Ovary (tissue), 9 donors: ENCODE results near the gene RAB6B. TPM values are rescaled to one million over a fixed set of nuclear protein-coding genes. Genes with fewer than 3 reads are reported as not detected.

ENCODE experiments used
- DNase-seq, 5 donors: peaks; one replicate each; pipeline ENCODE4 v3.0.0-alpha.2; 2019 to 2020
- H3K27ac ChIP-seq, 2 donors: fragments of 200-600 bp; one replicate each; pipeline versions ENCODE4 v1.5.1 to v1.8.0; 2019 to 2022
- H3K27me3 ChIP-seq: fragments of 200-600 bp; one replicate; pipeline ENCODE4 v1.8.0; 2022
- H3K36me3 ChIP-seq: fragments of 200-600 bp; sonication (generic); one replicate; pipeline ENCODE4 v1.5.1; 2019
- H3K4me1 ChIP-seq: one replicate; pipeline ENCODE4 v1.8.1; 2013; ENCODE audit warnings: mild to moderate bottlenecking, moderate library complexity; ENCODE audit not compliant: insufficient read depth
- H3K4me3 ChIP-seq: fragments of 200-600 bp; sonication (generic); one replicate; pipeline ENCODE4 v1.5.1; 2017
- H3K9me3 ChIP-seq, 2 donors: fragments of 200-600 bp in 1 of 2; sonication (generic) in 1 of 2; one replicate each; pipeline versions ENCODE4 v1.5.1 to v1.8.1; 2013 to 2019; ENCODE audit warnings: mild to moderate bottlenecking in 1 of 2, moderate library complexity in 1 of 2
- EP300 ChIP-seq: sonication (generic); formaldehyde crosslinking; IDR thresholded peaks from one replicate; pipeline ENCODE4 v1.6.1; 2017; ENCODE audit warnings: antibody characterized with exemption
- POLR2A ChIP-seq: fragments of 450-650 bp; IDR thresholded peaks from one replicate; pipeline ENCODE4 v1.6.1; 2017; ENCODE audit warnings: antibody characterized with exemption, mild to moderate bottlenecking, moderate library complexity
- WGBS, 3 donors: extraction: QIAGEN DNeasy Blood & Tissue Kit in 1 of 3; methylation state at CpG; one replicate each; pipeline versions ENCODE4 v1.1.5 to v1.1.7; 2013 to 2017; 5-methylcytosine and 5-hydroxymethylcytosine counted together
- intact Hi-C, 4 donors: fragments of 100-400 bp; cut with DNase I; formaldehyde crosslinking; loops; one replicate each; pipeline versions ENCODE4 v1.11.0 to v1.15.1; 2022 to 2023
- polyA plus RNA-seq, 2 donors: library from polyadenylated mRNA; stranded (reverse); fragments of 200-250 nt in 1 of 2; fragments of 350-450 nt in 1 of 2; fragmentation: Illumina TruSeq in 1 of 2; extraction: RNeasy Lipid Tissue Mini Kit (QIAGEN cat#74804) in 1 of 2; gene quantifications; one replicate each; pipeline ENCODE4 v1.2.3, GENCODE V29; 2013 to 2014
- total RNA-seq, 7 donors: library from RNA; depleted of rRNA in 2 of 7; stranded (reverse); fragments of >200 nt in 2 of 7; fragmentation: NEBNext Ultra II Directional in 3 of 7; extraction: Animal tissue kit (Norgen Biotek cat#: 25700) in 3 of 7; gene quantifications; one replicate each; pipeline versions ENCODE4 v1.1.0 to v1.2.4, GENCODE V29; 2016 to 2023
- TF ChIP-seq, protein P1 (sequence below), 3 donors: fragments of 450-650 bp in 2 of 3; fragments of 200-600 bp in 1 of 3; IDR thresholded peaks; one replicate each; pipeline versions ENCODE4 v1.5.1 to v1.8.0; 2016 to 2022; ENCODE audit warnings: antibody characterized with exemption in 3 of 3, mild to moderate bottlenecking in 1 of 3
- donor health status: DM: no; HTN: no; CAD: no; lungs with moderate emphysema.
- donor health status: DM: no; HTN: no; CAD: no.
- donor health status: Bipolar disorder and iron deficiency.
- donor health status: DM: yes; HTN: yes; CAD: no.
- donor health status: DM: no; HTN: no; CAD: no.
- donor health status: DM: yes; HTN: yes; CAD: no.

RAB6B gene
- total and polyA plus RNA-seq, 9 donors, result 0.50 to 9.1 (median 3.9) TPM

DNA sequence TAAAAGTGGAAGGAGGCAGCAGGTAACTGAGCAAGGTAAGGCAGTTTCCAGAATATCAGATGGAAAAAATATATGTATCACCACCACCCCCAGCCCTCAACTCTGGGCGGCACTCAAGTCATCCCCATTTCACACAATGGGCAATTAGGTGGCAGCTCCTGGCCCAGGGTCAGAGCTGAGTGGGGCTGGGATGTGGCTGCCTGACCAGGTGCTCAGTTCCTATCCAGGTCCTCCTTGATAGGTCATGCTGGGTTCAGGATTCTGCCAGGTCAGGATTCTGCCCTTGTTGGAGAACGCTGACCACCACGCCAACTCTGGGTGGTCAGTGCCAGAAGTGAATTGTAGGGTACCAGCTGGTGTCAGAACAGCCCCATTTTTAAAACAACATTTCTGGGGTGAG lies 29.5 kb downstream of the RAB6B start:
- H3K4me1 ChIP-seq, result peaks cover 4% of the 10 kb centered on the region
- no peak overlapping the region for H3K4me3 ChIP-seq
- intact Hi-C loops, result no loop called here
- TF ChIP-seq POLR2A (no peak), EP300 (no peak)
- TF ChIP-seq, protein P1, sequence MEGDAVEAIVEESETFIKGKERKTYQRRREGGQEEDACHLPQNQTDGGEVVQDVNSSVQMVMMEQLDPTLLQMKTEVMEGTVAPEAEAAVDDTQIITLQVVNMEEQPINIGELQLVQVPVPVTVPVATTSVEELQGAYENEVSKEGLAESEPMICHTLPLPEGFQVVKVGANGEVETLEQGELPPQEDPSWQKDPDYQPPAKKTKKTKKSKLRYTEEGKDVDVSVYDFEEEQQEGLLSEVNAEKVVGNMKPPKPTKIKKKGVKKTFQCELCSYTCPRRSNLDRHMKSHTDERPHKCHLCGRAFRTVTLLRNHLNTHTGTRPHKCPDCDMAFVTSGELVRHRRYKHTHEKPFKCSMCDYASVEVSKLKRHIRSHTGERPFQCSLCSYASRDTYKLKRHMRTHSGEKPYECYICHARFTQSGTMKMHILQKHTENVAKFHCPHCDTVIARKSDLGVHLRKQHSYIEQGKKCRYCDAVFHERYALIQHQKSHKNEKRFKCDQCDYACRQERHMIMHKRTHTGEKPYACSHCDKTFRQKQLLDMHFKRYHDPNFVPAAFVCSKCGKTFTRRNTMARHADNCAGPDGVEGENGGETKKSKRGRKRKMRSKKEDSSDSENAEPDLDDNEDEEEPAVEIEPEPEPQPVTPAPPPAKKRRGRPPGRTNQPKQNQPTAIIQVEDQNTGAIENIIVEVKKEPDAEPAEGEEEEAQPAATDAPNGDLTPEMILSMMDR (IDR thresholded peaks at IDR 0.05), result no peak
- no peaks in the 10 kb centered on the region for H3K9me3 ChIP-seq
- no peak for DNase-seq
- no peak overlapping the region for H3K27ac ChIP-seq
- H3K27me3 ChIP-seq, result no peaks in the 10 kb centered on the region
- 90 to 100% (median 94%) methylated on average over 3 of the region's 3 CpGs for WGBS, 3 donors
- H3K36me3 ChIP-seq, result no peaks in the 10 kb centered on the region

- no peaks in the 10 kb centered on the region for H3K36me3 ChIP-seq
- H3K4me1 ChIP-seq, result peaks cover 4% of the 10 kb centered on the region
- intact Hi-C loops, result no loop called here
- H3K9me3 ChIP-seq, result no peaks in the 10 kb centered on the region
- 84 to 90% (median 87%) methylated on average over 5 of the region's 5 CpGs for WGBS, 3 donors
- H3K27ac ChIP-seq, result no peak overlapping the region
- TF ChIP-seq POLR2A, result no peak
- TF ChIP-seq, protein P1 (IDR thresholded peaks at IDR 0.05), result no peak
- TF ChIP-seq EP300, result no peak
- no peaks in the 10 kb centered on the region for H3K27me3 ChIP-seq
- no peak for DNase-seq
- no peak overlapping the region for H3K4me3 ChIP-seq
These were observed 30.4 kb downstream of the RAB6B start for GRCh38 chr3:133865136-133865855.

DNA sequence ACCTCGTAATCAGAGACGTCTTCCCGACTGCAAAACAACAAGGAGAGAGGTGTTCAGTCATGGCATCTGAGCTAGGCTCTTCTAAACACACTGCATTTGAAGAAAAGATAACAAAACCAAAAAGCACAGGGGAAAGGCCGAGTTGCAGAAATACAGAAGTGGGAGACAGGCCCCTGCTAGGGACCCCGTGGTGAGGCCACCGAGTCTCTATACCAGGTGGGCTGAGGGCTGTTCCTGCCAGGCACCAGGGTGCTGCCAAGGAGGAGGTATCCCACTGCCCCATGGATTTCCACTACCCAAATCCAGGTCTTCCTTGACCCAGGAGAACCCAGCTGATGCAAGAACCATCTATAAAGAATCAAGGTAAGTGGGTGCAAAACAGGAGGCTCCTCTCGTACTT lies 31.1 kb downstream of the RAB6B start:
- H3K36me3 ChIP-seq, result no peaks in the 10 kb centered on the region
- H3K4me1 ChIP-seq, result peaks cover 4% of the 10 kb centered on the region
- no peak overlapping the region for H3K27ac ChIP-seq
- H3K27me3 ChIP-seq, result no peaks in the 10 kb centered on the region
- 79 to 96% (median 85%) methylated on average over 7 of the region's 7 CpGs for WGBS, 3 donors
- no peak overlapping the region for H3K4me3 ChIP-seq
- intact Hi-C loops, result no loop called here
- H3K9me3 ChIP-seq, result no peaks in the 10 kb centered on the region
- DNase-seq, result no peak
- TF ChIP-seq, protein P1 (IDR thresholded peaks at IDR 0.05), result no peak
- no peak for TF ChIP-seq POLR2A
- TF ChIP-seq EP300, result no peak

GRCh38 chr3:133863911-133864310 lies 31.8 kb downstream of the RAB6B start:
- H3K27me3 ChIP-seq, result no peaks in the 10 kb centered on the region

DNA sequence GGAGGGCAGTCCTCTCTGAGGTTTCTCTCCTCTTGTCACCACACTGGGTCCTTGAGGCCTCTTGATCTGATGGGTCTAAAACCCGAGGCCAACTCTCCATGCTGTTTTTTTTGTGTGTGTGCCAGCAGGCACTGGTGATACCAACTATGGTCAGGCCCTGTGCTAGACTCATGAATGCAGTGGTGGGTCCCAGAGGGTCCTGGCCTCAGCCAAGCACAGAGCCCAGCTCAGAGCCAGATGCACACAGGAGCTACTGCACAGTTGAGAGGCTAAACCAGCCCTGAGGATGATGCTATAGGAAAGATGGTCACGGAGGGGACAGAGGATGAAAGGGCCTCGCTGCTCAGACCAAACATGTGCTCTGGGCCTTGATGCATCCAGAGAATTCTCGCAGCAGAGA lies 33.5 kb downstream of the RAB6B start:
- intact Hi-C loops, result no loop called here

More at GRCh38 chr3:133863911-133864310, 31.8 kb downstream of the RAB6B start:
- intact Hi-C loops, result no loop called here
- Histone ChIP-seq H3K4me3 (no peak overlapping the region), H3K27ac (no peak overlapping the region), H3K4me1 (peaks cover 2% of the 10 kb centered on the region), H3K9me3 (no peaks in the 10 kb centered on the region), H3K36me3 (no peaks in the 10 kb centered on the region)
- no peak for TF ChIP-seq POLR2A
- DNase-seq, result no peak
- WGBS, 3 donors, result 84 to 91% (median 87%) methylated on average over 11 of the region's 11 CpGs

More for the DNA sequence above, 33.5 kb downstream of the RAB6B start:
- Histone ChIP-seq H3K27me3 (no peaks in the 10 kb centered on the region), H3K9me3 (no peaks in the 10 kb centered on the region), H3K4me1 (no peaks in the 10 kb centered on the region), H3K27ac (no peak overlapping the region), H3K36me3 (no peaks in the 10 kb centered on the region), H3K4me3 (no peak overlapping the region)
- no peak for DNase-seq
- WGBS, 3 donors, result 84 to 87% (median 85%) methylated on average over 4 of the region's 4 CpGs
- TF ChIP-seq EP300, result no peak
- TF ChIP-seq, protein P1 (IDR thresholded peaks at IDR 0.05), result no peak
- no peak for TF ChIP-seq POLR2A
